Measurements from ENCODE around the gene TUBB2B.

Gene TUBB2B

GRCh38 chr6:3213334-3213695, 14.1 kb downstream of the TUBB2B start (continued):
- no peak for TF ChIP-seq RARB (CRISPR knock-in tag; IDR thresholded peaks at IDR 0.05)

- no peak for ATAC-seq
- TF ChIP-seq PATZ1 (CRISPR knock-in tag; IDR thresholded peaks at IDR 0.05; ENCODE audit: borderline replicate concordance) (no peak), OSR1 (CRISPR knock-in tag; IDR thresholded peaks at IDR 0.05) (no peak), ZFP30 (CRISPR knock-in tag; IDR thresholded peaks at IDR 0.05) (no peak), TOX (CRISPR knock-in tag; IDR thresholded peaks at IDR 0.05; ENCODE audit: borderline replicate concordance) (no peak), ZNF565 (CRISPR knock-in tag; conservative IDR thresholded peaks at IDR 0.05; ENCODE audit: low read depth) (no peak), POU6F1 (CRISPR knock-in tag; IDR thresholded peaks at IDR 0.05; ENCODE audit: borderline replicate concordance, low read depth) (no peak), ZNF8 (CRISPR knock-in tag; IDR thresholded peaks at IDR 0.05) (no peak), SNAI2 (CRISPR knock-in tag; IDR thresholded peaks at IDR 0.05) (no peak), CSDC2 (CRISPR knock-in tag; IDR thresholded peaks at IDR 0.05) (no peak), ZFP3 (CRISPR knock-in tag; IDR thresholded peaks at IDR 0.05) (no peak), ISL1 (CRISPR knock-in tag; IDR thresholded peaks at IDR 0.05) (no peak), TCF4 (CRISPR knock-in tag; IDR thresholded peaks at IDR 0.05; ENCODE audit: borderline replicate concordance) (no peak), ARNTL (CRISPR knock-in tag; IDR thresholded peaks at IDR 0.05; ENCODE audit: borderline replicate concordance, low read depth) (no peak), ZC3H10 (CRISPR knock-in tag; IDR thresholded peaks at IDR 0.05) (no peak), RARB (CRISPR knock-in tag; IDR thresholded peaks at IDR 0.05) (no peak), CSRNP3 (CRISPR knock-in tag; IDR thresholded peaks at IDR 0.05) (no peak), ZNF70 (CRISPR knock-in tag; IDR thresholded peaks at IDR 0.05) (no peak)
- TF ChIP-seq, protein P1, sequence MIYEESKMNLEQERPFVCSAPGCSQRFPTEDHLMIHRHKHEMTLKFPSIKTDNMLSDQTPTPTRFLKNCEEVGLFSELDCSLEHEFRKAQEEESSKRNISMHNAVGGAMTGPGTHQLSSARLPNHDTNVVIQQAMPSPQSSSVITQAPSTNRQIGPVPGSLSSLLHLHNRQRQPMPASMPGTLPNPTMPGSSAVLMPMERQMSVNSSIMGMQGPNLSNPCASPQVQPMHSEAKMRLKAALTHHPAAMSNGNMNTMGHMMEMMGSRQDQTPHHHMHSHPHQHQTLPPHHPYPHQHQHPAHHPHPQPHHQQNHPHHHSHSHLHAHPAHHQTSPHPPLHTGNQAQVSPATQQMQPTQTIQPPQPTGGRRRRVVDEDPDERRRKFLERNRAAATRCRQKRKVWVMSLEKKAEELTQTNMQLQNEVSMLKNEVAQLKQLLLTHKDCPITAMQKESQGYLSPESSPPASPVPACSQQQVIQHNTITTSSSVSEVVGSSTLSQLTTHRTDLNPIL (CRISPR knock-in tag; IDR thresholded peaks at IDR 0.05; ENCODE audit: low read depth), result no peak
Observed at GRCh38 chr6:3212261-3212660, 15.2 kb downstream of the TUBB2B start.

DNA sequence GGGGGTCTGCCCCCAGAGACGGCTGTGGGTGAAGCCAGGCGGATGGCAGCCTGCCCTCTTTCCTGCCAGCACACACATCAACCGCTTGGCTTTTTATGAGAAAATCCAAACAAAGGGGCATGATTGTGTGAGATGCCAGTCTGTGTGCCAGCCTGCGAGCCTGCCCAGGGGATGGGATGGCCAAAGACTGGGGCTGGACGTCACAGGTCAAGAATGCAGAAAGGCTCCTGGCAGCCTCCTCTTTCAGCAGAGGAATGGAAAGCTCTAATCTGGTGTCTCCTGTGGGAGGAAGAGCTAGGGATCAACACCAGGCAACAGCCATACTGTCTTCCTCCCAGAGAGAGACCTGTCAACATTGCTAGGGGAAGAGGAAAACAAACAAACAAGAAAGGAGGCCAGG, 15.8 kb downstream of the TUBB2B start:
- peak; percentile 28 for ATAC-seq
- TF ChIP-seq BACH2 (CRISPR knock-in tag; IDR thresholded peaks at IDR 0.05; ENCODE audit: borderline replicate concordance), result no peak
- no peak for TF ChIP-seq ESRRG (CRISPR knock-in tag; IDR thresholded peaks at IDR 0.05)
- TF ChIP-seq ZFP30 (CRISPR knock-in tag; IDR thresholded peaks at IDR 0.05), result no peak
- TF ChIP-seq POU6F1 (CRISPR knock-in tag; IDR thresholded peaks at IDR 0.05; ENCODE audit: borderline replicate concordance, low read depth), result no peak
- no peak for TF ChIP-seq ARNTL (CRISPR knock-in tag; IDR thresholded peaks at IDR 0.05; ENCODE audit: borderline replicate concordance, low read depth)
- TF ChIP-seq OSR1 (CRISPR knock-in tag; IDR thresholded peaks at IDR 0.05), result no peak
- no peak for TF ChIP-seq PATZ1 (CRISPR knock-in tag; IDR thresholded peaks at IDR 0.05; ENCODE audit: borderline replicate concordance)
- no peak for TF ChIP-seq ZC3H10 (CRISPR knock-in tag; IDR thresholded peaks at IDR 0.05)
- TF ChIP-seq ZFP3 (CRISPR knock-in tag; IDR thresholded peaks at IDR 0.05), result no peak
- no peak for TF ChIP-seq TSHZ2 (CRISPR knock-in tag; IDR thresholded peaks at IDR 0.05)
- no peak for TF ChIP-seq TCF4 (CRISPR knock-in tag; IDR thresholded peaks at IDR 0.05; ENCODE audit: borderline replicate concordance)
- no peak for TF ChIP-seq ZNF565 (CRISPR knock-in tag; conservative IDR thresholded peaks at IDR 0.05; ENCODE audit: low read depth)
- TF ChIP-seq CSRNP3 (CRISPR knock-in tag; IDR thresholded peaks at IDR 0.05), result no peak
- TF ChIP-seq CSDC2 (CRISPR knock-in tag; IDR thresholded peaks at IDR 0.05), result no peak
- TF ChIP-seq GLIS3 (CRISPR knock-in tag; IDR thresholded peaks at IDR 0.05), result no peak
